Prostate gland (tissue), 2 donors: ENCODE data around the gene A2ML1. TPM values are rescaled to one million over a fixed set of nuclear protein-coding genes. Genes with fewer than 3 reads are reported as not detected.
"Not testable (repeated sequence)": the region's sequence is repeated elsewhere in the genome, so short reads cannot be mapped to it uniquely, and the experiment has no call there.

ENCODE experiments used
- DNase-seq: peaks from one replicate; pipeline ENCODE4 v3.0.0-alpha.2; 2019; ENCODE audit warnings: low spot score
- H3K27ac ChIP-seq, 2 donors: fragments of 200-600 bp; sonication (generic); 2 replicates each; pipeline ENCODE4 v1.5.1; 2017 to 2019
- H3K27me3 ChIP-seq: fragments of 200-600 bp; sonication (generic); replicated peaks from 2 replicates; pipeline ENCODE4 v1.5.1; 2019; ENCODE audit not compliant: insufficient read depth
- H3K36me3 ChIP-seq, 2 donors: fragments of 200-600 bp; sonication (generic); 1 replicate in 1 of 2; 2 replicates in 1 of 2; pipeline versions ENCODE4 v1.5.1 to v1.8.1; 2017 to 2019
- H3K4me1 ChIP-seq: fragments of 200-600 bp; sonication (generic); replicated peaks from 2 replicates; pipeline ENCODE4 v1.5.1; 2019
- H3K4me3 ChIP-seq, 2 donors: fragments of 200-600 bp; sonication (generic); 2 replicates each; pipeline ENCODE4 v1.5.1; 2017 to 2019
- H3K9me3 ChIP-seq: fragments of 200-600 bp; sonication (generic); 2 replicates; pipeline ENCODE4 v1.5.1; 2017
- POLR2A ChIP-seq: fragments of 450-650 bp; IDR thresholded peaks from one replicate; pipeline ENCODE4 v1.6.1; 2016; ENCODE audit warnings: antibody characterized with exemption, mild to moderate bottlenecking
- POLR2AphosphoS5 ChIP-seq: sonication (generic); formaldehyde crosslinking; IDR thresholded peaks from one replicate; pipeline ENCODE4 v1.6.1; 2017; ENCODE audit warnings: antibody characterized with exemption
- WGBS: methylation state at CpG from one replicate; pipeline ENCODE4 v1.1.5; 2018; 5-methylcytosine and 5-hydroxymethylcytosine counted together
- intact Hi-C: fragments of 100-400 bp; cut with DNase I; formaldehyde crosslinking; loops from one replicate; pipeline ENCODE4 v1.14.2; 2022
- total RNA-seq, 2 donors: library from RNA; depleted of rRNA; stranded (reverse); fragments of >200 nt; gene quantifications; one replicate each; pipeline ENCODE4 v1.1.0, GENCODE V29; 2016
- TF ChIP-seq, protein P1 (sequence below), 4 experiments: fragments of 200-600 bp in 2 of 4; fragments of 450-650 bp in 2 of 4; sonication (generic) in 2 of 4; IDR thresholded peaks; 1 replicate in 3 of 4; 2 replicates in 1 of 4; pipeline ENCODE4 v1.5.1; 2016 to 2019; ENCODE audit warnings: antibody characterized with exemption in 4 of 4, mild to moderate bottlenecking in 2 of 4, moderate library complexity in 2 of 4

Gene A2ML1
- total RNA-seq, 2 donors from 2014 or later: 1.6 to 43.7 TPM

DNA sequence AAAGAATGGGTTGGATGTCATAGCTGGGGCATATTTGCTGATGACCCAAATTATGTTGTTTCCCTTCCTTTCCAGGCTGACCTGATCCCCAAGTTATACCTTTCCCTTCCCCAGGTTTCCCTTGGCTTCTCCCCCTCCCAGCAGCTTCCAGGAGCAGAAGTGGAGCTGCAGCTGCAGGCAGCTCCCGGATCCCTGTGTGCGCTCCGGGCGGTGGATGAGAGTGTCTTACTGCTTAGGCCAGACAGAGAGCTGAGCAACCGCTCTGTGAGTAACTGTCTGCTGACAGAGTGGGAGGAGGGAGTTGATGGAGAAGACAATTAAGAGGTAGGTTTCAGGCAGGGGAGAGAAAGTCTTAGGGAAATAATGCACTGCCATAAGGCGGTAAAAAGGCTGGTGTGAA lies 25.0 kb downstream of the A2ML1 start:
- Histone ChIP-seq H3K27ac (no peak overlapping the region), H3K9me3 (no peaks in the 10 kb centered on the region), H3K27me3 (no peaks in the 10 kb centered on the region), H3K4me3 (no peak overlapping the region), H3K4me1 (no peaks in the 10 kb centered on the region), H3K36me3 (no peaks in the 10 kb centered on the region)
- intact Hi-C loops: no loop called here
- 90% methylated on average over 6 of the region's 6 CpGs for WGBS
- TF ChIP-seq POLR2AphosphoS5 (no peak), POLR2A (no peak)
- TF ChIP-seq, protein P1, sequence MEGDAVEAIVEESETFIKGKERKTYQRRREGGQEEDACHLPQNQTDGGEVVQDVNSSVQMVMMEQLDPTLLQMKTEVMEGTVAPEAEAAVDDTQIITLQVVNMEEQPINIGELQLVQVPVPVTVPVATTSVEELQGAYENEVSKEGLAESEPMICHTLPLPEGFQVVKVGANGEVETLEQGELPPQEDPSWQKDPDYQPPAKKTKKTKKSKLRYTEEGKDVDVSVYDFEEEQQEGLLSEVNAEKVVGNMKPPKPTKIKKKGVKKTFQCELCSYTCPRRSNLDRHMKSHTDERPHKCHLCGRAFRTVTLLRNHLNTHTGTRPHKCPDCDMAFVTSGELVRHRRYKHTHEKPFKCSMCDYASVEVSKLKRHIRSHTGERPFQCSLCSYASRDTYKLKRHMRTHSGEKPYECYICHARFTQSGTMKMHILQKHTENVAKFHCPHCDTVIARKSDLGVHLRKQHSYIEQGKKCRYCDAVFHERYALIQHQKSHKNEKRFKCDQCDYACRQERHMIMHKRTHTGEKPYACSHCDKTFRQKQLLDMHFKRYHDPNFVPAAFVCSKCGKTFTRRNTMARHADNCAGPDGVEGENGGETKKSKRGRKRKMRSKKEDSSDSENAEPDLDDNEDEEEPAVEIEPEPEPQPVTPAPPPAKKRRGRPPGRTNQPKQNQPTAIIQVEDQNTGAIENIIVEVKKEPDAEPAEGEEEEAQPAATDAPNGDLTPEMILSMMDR (IDR thresholded peaks at IDR 0.05): no peak
- no peak for DNase-seq

DNA sequence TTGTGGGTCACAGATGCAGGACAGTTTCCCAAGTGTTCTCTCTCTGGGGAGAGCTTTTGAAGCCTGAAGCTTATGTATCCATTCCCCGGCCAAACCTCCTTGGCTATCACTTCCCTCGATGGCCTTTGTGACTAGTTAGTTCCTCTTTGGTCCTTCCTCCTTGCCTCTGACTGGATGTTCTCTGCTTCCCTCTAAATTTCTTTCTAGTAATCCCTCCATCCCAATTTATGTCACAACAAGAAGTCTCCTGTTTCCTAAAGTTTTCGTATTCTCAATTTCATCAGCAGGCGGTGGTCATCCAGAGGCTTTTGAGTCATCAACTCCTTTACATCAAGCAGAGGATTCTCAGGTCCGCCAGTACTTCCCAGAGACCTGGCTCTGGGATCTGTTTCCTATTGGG lies 27.5 kb downstream of the A2ML1 start:
- H3K4me1 ChIP-seq: no peaks in the 10 kb centered on the region
- no peak overlapping the region for H3K4me3 ChIP-seq
- no peaks in the 10 kb centered on the region for H3K27me3 ChIP-seq
- intact Hi-C loops: no loop called here
- H3K9me3 ChIP-seq: no peaks in the 10 kb centered on the region
- no peak for DNase-seq
- no peak overlapping the region for H3K27ac ChIP-seq
- TF ChIP-seq POLR2A: no peak
- TF ChIP-seq, protein P1 (IDR thresholded peaks at IDR 0.05): no peak
- no peaks in the 10 kb centered on the region for H3K36me3 ChIP-seq
- 89% methylated on average over 5 of the region's 5 CpGs for WGBS

DNA sequence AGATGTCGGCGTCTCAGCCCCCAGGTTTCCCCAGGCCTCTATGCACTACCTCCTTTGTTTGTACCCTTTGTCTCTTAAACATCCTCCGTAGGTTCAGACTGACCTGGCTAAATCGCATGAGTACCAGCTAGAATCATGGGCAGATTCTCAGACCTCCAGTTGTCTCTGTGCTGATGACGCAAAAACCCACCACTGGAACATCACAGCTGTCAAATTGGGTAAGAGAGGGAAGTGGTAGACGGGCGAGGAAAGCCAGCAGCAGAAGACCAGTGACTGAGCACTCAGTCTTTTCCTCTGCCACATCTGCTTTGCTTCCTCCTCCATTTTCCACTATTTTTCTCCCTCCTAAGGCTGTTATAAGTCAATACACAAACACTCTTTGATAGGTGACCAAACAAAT lies 29.7 kb downstream of the A2ML1 start:
- Histone ChIP-seq H3K27ac (no peak overlapping the region), H3K27me3 (no peaks in the 10 kb centered on the region), H3K36me3 (no peaks in the 10 kb centered on the region), H3K4me1 (no peaks in the 10 kb centered on the region), H3K9me3 (no peaks in the 10 kb centered on the region), H3K4me3 (no peak overlapping the region)
- DNase-seq: no peak
- TF ChIP-seq, protein P1 (IDR thresholded peaks at IDR 0.05): no peak
- no peak for TF ChIP-seq POLR2A
- TF ChIP-seq POLR2AphosphoS5: no peak
- WGBS: 72% methylated on average over 7 of the region's 7 CpGs
- intact Hi-C loops: no loop called here

DNA sequence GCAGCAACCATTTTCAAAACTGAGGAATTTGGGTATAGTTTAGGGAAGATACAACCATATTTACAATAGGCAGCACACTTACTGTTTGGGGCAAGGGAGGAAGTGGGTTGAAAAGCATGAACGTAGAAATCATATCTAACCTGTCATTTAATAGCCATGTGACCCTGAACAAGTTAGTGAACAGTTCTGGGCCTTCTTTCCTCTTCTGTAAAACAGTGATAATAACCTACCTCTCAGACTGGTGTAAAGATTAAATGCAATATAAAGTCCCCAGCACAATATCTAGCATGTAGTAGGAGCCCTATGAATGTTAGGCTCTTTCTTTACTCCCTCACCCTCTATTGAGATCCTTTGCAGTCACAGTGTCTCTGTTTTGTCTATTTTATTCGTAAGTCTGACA lies 33.5 kb downstream of the A2ML1 start:
- no peaks in the 10 kb centered on the region for H3K9me3 ChIP-seq
- H3K27ac ChIP-seq: no peak overlapping the region
- no peaks in the 10 kb centered on the region for H3K27me3 ChIP-seq
- no peaks in the 10 kb centered on the region for H3K4me1 ChIP-seq
- H3K36me3 ChIP-seq: no peaks in the 10 kb centered on the region
- intact Hi-C loops: no loop called here
- 44% methylated on average over 2 of the region's 2 CpGs for WGBS
- TF ChIP-seq, protein P1 (IDR thresholded peaks at IDR 0.05): no peak
- TF ChIP-seq POLR2AphosphoS5: no peak
- TF ChIP-seq POLR2A: no peak
- DNase-seq: no peak
- H3K4me3 ChIP-seq: no peak overlapping the region

DNA sequence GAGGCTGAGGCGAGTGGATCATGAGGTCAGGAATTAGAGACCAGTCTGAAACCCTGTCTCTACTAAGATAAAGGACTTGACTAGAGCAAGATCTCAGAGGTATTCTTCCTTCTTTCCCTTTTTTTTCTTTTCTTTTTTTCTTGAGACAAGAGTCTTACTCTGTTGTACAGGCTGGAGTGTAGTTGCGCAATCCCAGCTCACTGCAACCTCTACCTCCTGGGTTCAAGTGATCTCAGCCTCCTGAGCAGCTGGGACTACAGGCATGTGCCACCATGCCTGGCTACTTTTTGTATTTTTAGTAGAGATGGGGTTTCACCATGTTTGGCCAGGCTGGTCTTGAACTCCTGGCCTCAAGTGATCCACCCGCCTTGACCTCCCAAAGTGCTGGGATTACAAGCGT lies 37.0 kb downstream of the A2ML1 start:
- intact Hi-C loops, H3K4me3 ChIP-seq, H3K27me3 ChIP-seq, H3K27ac ChIP-seq, DNase-seq, H3K36me3 ChIP-seq, H3K4me1 ChIP-seq, H3K9me3 ChIP-seq: not testable (repeated sequence)
- WGBS: 99% methylated on average over 4 of the region's 4 CpGs
